CD4-positive, alpha-beta T cell (primary cell): ENCODE results near the gene TMEM54. TPM values are rescaled to one million over a fixed set of nuclear protein-coding genes. Genes with fewer than 3 reads are reported as not detected.

Source experiments
- ATAC-seq: fragments of 200-7000 bp; cut with Tn5 transposase; one replicate; pipeline ENCODE4 v1.10.0; 2022; ENCODE audit warnings: mild to moderate bottlenecking; ENCODE audit not compliant: poor library complexity
- CTCF ChIA-PET: fragments of 350-600 bp; sonication (Branson Sonifier 250); formaldehyde crosslinking; loops from one replicate; lab custom pipeline; 2021; ENCODE audit warnings: antibody characterized with exemption, inconsistent platforms; lab: Charles Lee
- POLR2A ChIA-PET: fragments of 350-600 bp; sonication (Branson Sonifier 250); formaldehyde crosslinking; loops from one replicate; lab custom pipeline; 2021; ENCODE audit warnings: antibody characterized with exemption, inconsistent platforms; lab: Charles Lee
- DNase-seq, 14 experiments: peaks; one replicate each; pipeline ENCODE4 v3.0.0-alpha.2; 2013 to 2020; ENCODE audit warnings: mixed read lengths in 2 of 14
- H3K27ac ChIP-seq, 2 donors: one replicate each; pipeline versions ENCODE4 v1.5.1 to v1.7.0; 2013; ENCODE audit warnings: low read length in 2 of 2, low read depth in 1 of 2, mild to moderate bottlenecking in 1 of 2
- H3K27me3 ChIP-seq, 2 experiments: 1 replicate in 1 of 2; 2 replicates in 1 of 2; pipeline versions ENCODE4 v1.6.1 to v1.7.0; 2013; ENCODE audit warnings: low read length in 2 of 2, control low read depth in 1 of 2, mild to moderate bottlenecking in 1 of 2, moderate library complexity in 1 of 2; ENCODE audit not compliant: insufficient read depth in 2 of 2, control insufficient read depth in 1 of 2
- H3K36me3 ChIP-seq: one replicate; pipeline ENCODE4 v1.6.1; 2013; ENCODE audit warnings: low read length, control low read depth; ENCODE audit not compliant: insufficient read depth
- H3K4me1 ChIP-seq: one replicate; pipeline ENCODE4 v1.6.1; 2013; ENCODE audit warnings: low read length, control low read depth; ENCODE audit not compliant: insufficient read depth
- H3K4me3 ChIP-seq: one replicate; pipeline ENCODE4 v1.5.1; 2013; ENCODE audit warnings: mild to moderate bottlenecking, low read length, moderate library complexity
- H3K9me3 ChIP-seq, 2 experiments: 1 replicate in 1 of 2; 2 replicates in 1 of 2; pipeline versions ENCODE4 v1.6.1 to v1.7.0; 2013; ENCODE audit warnings: low read length in 2 of 2, mild to moderate bottlenecking in 2 of 2, control low read depth in 1 of 2, moderate library complexity in 1 of 2; ENCODE audit not compliant: control insufficient read depth in 1 of 2, insufficient read depth in 1 of 2
- H3K27ac Mint-ChIP-seq: one replicate; pipeline ENCODE4 v1.8.0; 2020; ENCODE audit warnings: mixed read lengths
- H3K27me3 Mint-ChIP-seq: one replicate; pipeline ENCODE4 v1.8.0; 2021; ENCODE audit warnings: mixed read lengths
- H3K36me3 Mint-ChIP-seq: one replicate; pipeline ENCODE4 v1.8.0; 2021; ENCODE audit warnings: low read depth, mixed read lengths
- H3K4me1 Mint-ChIP-seq: one replicate; pipeline ENCODE4 v1.8.0; 2021; ENCODE audit warnings: low read depth, mixed read lengths
- H3K4me3 Mint-ChIP-seq: one replicate; pipeline ENCODE4 v1.8.0; 2020; ENCODE audit warnings: mild to moderate bottlenecking, mixed read lengths
- H3K9me3 Mint-ChIP-seq: one replicate; pipeline ENCODE4 v1.8.0; 2020; ENCODE audit warnings: mixed read lengths
- CTCF ChIP-seq: fragments of 200-600 bp; IDR thresholded peaks from one replicate; pipeline ENCODE4 v1.8.0; 2022; ENCODE audit warnings: antibody characterized with exemption, mild to moderate bottlenecking
- intact Hi-C, 2 experiments: fragments of 100-400 bp; cut with DNase I in 1 of 2; cut with micrococcal nuclease in 1 of 2; formaldehyde crosslinking; loops; one replicate each; pipeline versions ENCODE4 v1.15.1 to v1.9.0; 2023 to 2025; cut with DNase I, micrococcal nuclease
- total RNA-seq, 174 experiments: library from RNA in 2 of 174; stranded (reverse) in 2 of 174; gene quantifications; one replicate each; pipeline ENCODE4 v1.2.3 and lab custom pipeline; 2021 to 2026

Gene TMEM54
- total RNA-seq, 2 experiments from 2014 or later, result not detected

GRCh38 chr1:32883338-32884031, 17.7 kb downstream of the TMEM54 start:
- H3K36me3 Mint-ChIP-seq, result no peaks in the 10 kb centered on the region
- ATAC-seq (no peak), DNase-seq (no peak)
- Histone ChIP-seq H3K27me3 (peaks cover 35 to 58% of the 10 kb centered on the region in 2 experiments), H3K4me1 (peaks cover 13% of the 10 kb centered on the region), H3K27ac (no peak overlapping the region), H3K9me3 (peaks cover 0 to 15% of the 10 kb centered on the region in 2 experiments), H3K4me3 (no peak overlapping the region), H3K36me3 (no peaks in the 10 kb centered on the region)
- H3K9me3 Mint-ChIP-seq, result no peaks in the 10 kb centered on the region
- peaks cover 56% of the 10 kb centered on the region for H3K27me3 Mint-ChIP-seq
- no peak overlapping the region for H3K27ac Mint-ChIP-seq
- H3K4me1 Mint-ChIP-seq, result no peaks in the 10 kb centered on the region
- ChIA-PET CTCF (no interaction called here), POLR2A (no interaction called here)
- TF ChIP-seq CTCF, result no peak
- intact Hi-C loops, result no loop called here
- H3K4me3 Mint-ChIP-seq, result no peak overlapping the region

GRCh38 chr1:32881871-32882850, 19.0 kb downstream of the TMEM54 start:
- TF ChIP-seq CTCF, result no peak
- intact Hi-C loops, result no loop called here
- Mint-ChIP-seq H3K36me3 (no peaks in the 10 kb centered on the region), H3K27ac (no peak overlapping the region), H3K4me3 (no peak overlapping the region), H3K4me1 (no peaks in the 10 kb centered on the region), H3K9me3 (no peaks in the 10 kb centered on the region), H3K27me3 (peaks cover 52% of the 10 kb centered on the region)
- Histone ChIP-seq H3K4me3 (no peak overlapping the region), H3K4me1 (peaks cover 12% of the 10 kb centered on the region), H3K27ac (no peak overlapping the region), H3K9me3 (peaks cover 0 to 11% of the 10 kb centered on the region in 2 experiments), H3K27me3 (peaks cover 24 to 46% of the 10 kb centered on the region in 2 experiments), H3K36me3 (no peaks in the 10 kb centered on the region)
- ATAC-seq (no peak), DNase-seq (no peak)
- ChIA-PET CTCF (no interaction called here), POLR2A (no interaction called here)

GRCh38 chr1:32881291-32881690, 19.9 kb downstream of the TMEM54 start:
- H3K27ac Mint-ChIP-seq, result no peak overlapping the region
- peaks cover 0 to 3% of the 10 kb centered on the region in 2 experiments for H3K9me3 ChIP-seq
- no peaks in the 10 kb centered on the region for H3K36me3 Mint-ChIP-seq
- no peak for ATAC-seq
- no peaks in the 10 kb centered on the region for H3K36me3 ChIP-seq
- H3K4me3 Mint-ChIP-seq, result no peak overlapping the region
- H3K4me1 ChIP-seq, result peaks cover 10% of the 10 kb centered on the region
- H3K4me1 Mint-ChIP-seq, result no peaks in the 10 kb centered on the region
- DNase-seq, result no peak
- intact Hi-C loops, result no loop called here
- CTCF ChIA-PET, result no interaction called here
- POLR2A ChIA-PET, result no interaction called here
- H3K27me3 ChIP-seq, result peaks cover 23 to 38% of the 10 kb centered on the region in 2 experiments
- no peaks in the 10 kb centered on the region for H3K9me3 Mint-ChIP-seq
- no peak overlapping the region for H3K27ac ChIP-seq
- H3K27me3 Mint-ChIP-seq, result peaks cover 51% of the 10 kb centered on the region
- TF ChIP-seq CTCF, result no peak
- H3K4me3 ChIP-seq, result no peak overlapping the region
